ENCODE measurements around the gene IGDCC3. TPM values are rescaled to one million over a fixed set of nuclear protein-coding genes. Genes with fewer than 3 reads are reported as not detected.
A peak's percentile ranks its signal among the peaks of the same experiment; 100 is the strongest.

Gene IGDCC3
- total and polyA plus RNA-seq, 12 donors, result under 0.01 to 0.57 (median 0.16) TPM; not detected in 4

GRCh38 chr15:65369651-65370050 lies 8.2 kb downstream of the IGDCC3 start:
- Histone ChIP-seq H3K4me3 (no peak overlapping the region), H3K9me3 (no peaks in the 10 kb centered on the region), H3K27ac (no peak overlapping the region), H3K27me3 (peaks cover 0 to 32% (median 18%) of the 10 kb centered on the region in 7 donors), H3K4me1 (peaks cover 0 to 16% (median 0%) of the 10 kb centered on the region in 9 donors), H3K36me3 (no peaks in the 10 kb centered on the region)
- 85 to 90% methylated on average over 3 of the region's 3 CpGs for WGBS, 2 donors
- intact Hi-C loops (cut with DNase I), result loop anchor here in 3 of 10 donors (5.0 kb wide), 2 partner anchors 32 to 42 kb away; no protein-coding TSS in a partner anchor
- no peak for TF ChIP-seq CTCF (IDR thresholded peaks at IDR 0.05)
- no peak for DNase-seq
- no peak for ATAC-seq

- 72 to 92% methylated on average over 3 of the region's 3 CpGs for WGBS, 2 donors
- H3K36me3 ChIP-seq, result no peaks in the 10 kb centered on the region
- DNase-seq (no peak), ATAC-seq (no peak)
- no peaks in the 10 kb centered on the region for H3K9me3 ChIP-seq
- peaks cover 0 to 30% (median 15%) of the 10 kb centered on the region in 7 donors for H3K27me3 ChIP-seq
- no peak overlapping the region for H3K4me3 ChIP-seq
- TF ChIP-seq CTCF (IDR thresholded peaks at IDR 0.05), result no peak
- H3K4me1 ChIP-seq, result peaks cover 0 to 16% (median 0%) of the 10 kb centered on the region in 9 donors
- intact Hi-C loops (cut with DNase I), result loop anchor here in 2 of 10 donors (5.0 kb wide), 1 partner anchor 42 kb away; no protein-coding TSS in a partner anchor
- H3K27ac ChIP-seq, result no peak overlapping the region
Measured at GRCh38 chr15:65369212-65369547, 8.6 kb downstream of the IGDCC3 start.

- WGBS, 2 donors, result 51 to 60% methylated on average over 12 of the region's 12 CpGs
- ATAC-seq (peak in 7 of 8 donors; percentile 35 to 80 (median 43)), DNase-seq (peak in 1 of 2 donors; percentile 22)
- intact Hi-C loops (cut with DNase I), result loop anchor here in 2 of 10 donors (5.0 kb wide), 1 partner anchor 41 kb away; no protein-coding TSS in a partner anchor
- peaks cover 0 to 24% (median 12%) of the 10 kb centered on the region in 7 donors for H3K27me3 ChIP-seq
- no peaks in the 10 kb centered on the region for H3K9me3 ChIP-seq
- H3K4me3 ChIP-seq, result no peak overlapping the region
- H3K27ac ChIP-seq, result no peak overlapping the region
- H3K36me3 ChIP-seq, result no peaks in the 10 kb centered on the region
- H3K4me1 ChIP-seq, result peaks cover 0 to 16% (median 0%) of the 10 kb centered on the region in 9 donors
- TF ChIP-seq CTCF (IDR thresholded peaks at IDR 0.05), result no peak
Measured at GRCh38 chr15:65368302-65369211, 9.2 kb downstream of the IGDCC3 start.

GRCh38 chr15:65366122-65366892 lies 11.5 kb downstream of the IGDCC3 start:
- H3K27me3 ChIP-seq, result peaks cover 0 to 21% (median 6%) of the 10 kb centered on the region in 7 donors
- no peaks in the 10 kb centered on the region for H3K36me3 ChIP-seq
- H3K4me3 ChIP-seq, result no peak overlapping the region
- 86 to 89% methylated on average over 7 of the region's 7 CpGs for WGBS, 2 donors
- no peak for TF ChIP-seq CTCF (IDR thresholded peaks at IDR 0.05)
- DNase-seq, result no peak
- peaks cover 0 to 16% (median 0%) of the 10 kb centered on the region in 9 donors for H3K4me1 ChIP-seq
- no peak for ATAC-seq
- intact Hi-C loops (cut with DNase I), result loop anchor here in 2 of 10 donors (5.0 kb wide), 1 partner anchor 39 kb away; no protein-coding TSS in a partner anchor
- no peaks in the 10 kb centered on the region for H3K9me3 ChIP-seq
- H3K27ac ChIP-seq, result no peak overlapping the region

Data from heart right ventricle (tissue), 16 donors.